ENCODE measurements around the gene FOXA1. TPM values are rescaled to one million over a fixed set of nuclear protein-coding genes. Genes with fewer than 3 reads are reported as not detected.

The FOXA1 gene
- total RNA-seq, 1 donor from 2014 or later = 0.11 TPM

GRCh38 chr14:37598747-37599506 lies 3.9 kb upstream of the FOXA1 start:
- H3K4me1 Mint-ChIP-seq (ENCODE audit: low read depth) = peaks cover 7% of the 10 kb centered on the region
- H3K9me3 Mint-ChIP-seq = peaks cover 13% of the 10 kb centered on the region
- intact Hi-C loops (cut with micrococcal nuclease) = loop anchor here (2.0 kb wide), 1 partner anchor 14 kb away; no protein-coding TSS in a partner anchor
- no peak for DNase-seq (ENCODE audit: low spot score)
- no peak overlapping the region for H3K27ac Mint-ChIP-seq
- H3K36me3 Mint-ChIP-seq (ENCODE audit: low read depth) = peaks cover 6% of the 10 kb centered on the region
- H3K27me3 Mint-ChIP-seq (ENCODE audit: low read depth) = peaks cover 67% of the 10 kb centered on the region
- no peak overlapping the region for H3K4me3 Mint-ChIP-seq (ENCODE audit: low read depth)

GRCh38 chr14:37597914-37598746 lies 3.1 kb upstream of the FOXA1 start:
- Mint-ChIP-seq H3K9me3 (peaks cover 13% of the 10 kb centered on the region), H3K4me3 (ENCODE audit: low read depth) (no peak overlapping the region), H3K27ac (no peak overlapping the region), H3K27me3 (ENCODE audit: low read depth) (peaks cover 72% of the 10 kb centered on the region), H3K36me3 (ENCODE audit: low read depth) (peaks cover 6% of the 10 kb centered on the region), H3K4me1 (ENCODE audit: low read depth) (peaks cover 8% of the 10 kb centered on the region)
- DNase-seq (ENCODE audit: low spot score) = no peak
- intact Hi-C loops (cut with micrococcal nuclease) = loop anchor here (2.0 kb wide), 1 partner anchor 13 kb away; no protein-coding TSS in a partner anchor

- no peak for DNase-seq (ENCODE audit: low spot score)
- Mint-ChIP-seq H3K4me3 (ENCODE audit: low read depth) (no peak overlapping the region), H3K27ac (no peak overlapping the region)
These were observed 2.5 kb upstream of the FOXA1 start for GRCh38 chr14:37597538-37597913.

GRCh38 chr14:37596790-37597472 lies 1.9 kb upstream of the FOXA1 start:
- peaks cover 13% of the 10 kb centered on the region for H3K9me3 Mint-ChIP-seq
- no peak overlapping the region for H3K27ac Mint-ChIP-seq
- intact Hi-C loops (cut with micrococcal nuclease) = no loop called here
- H3K27me3 Mint-ChIP-seq (ENCODE audit: low read depth) = peaks cover 77% of the 10 kb centered on the region
- DNase-seq (ENCODE audit: low spot score) = no peak
- H3K36me3 Mint-ChIP-seq (ENCODE audit: low read depth) = peaks cover 6% of the 10 kb centered on the region
- peaks cover 8% of the 10 kb centered on the region for H3K4me1 Mint-ChIP-seq (ENCODE audit: low read depth)
- H3K4me3 Mint-ChIP-seq (ENCODE audit: low read depth) = no peak overlapping the region

More at GRCh38 chr14:37597538-37597913, 2.5 kb upstream of the FOXA1 start:
- peaks cover 13% of the 10 kb centered on the region for H3K9me3 Mint-ChIP-seq
- peaks cover 8% of the 10 kb centered on the region for H3K4me1 Mint-ChIP-seq (ENCODE audit: low read depth)
- H3K36me3 Mint-ChIP-seq (ENCODE audit: low read depth) = peaks cover 6% of the 10 kb centered on the region
- peaks cover 74% of the 10 kb centered on the region for H3K27me3 Mint-ChIP-seq (ENCODE audit: low read depth)
- intact Hi-C loops (cut with micrococcal nuclease) = no loop called here

- Mint-ChIP-seq H3K27me3 (ENCODE audit: low read depth) (peaks cover 74% of the 10 kb centered on the region), H3K4me3 (ENCODE audit: low read depth) (peak overlapping the region; percentile 58), H3K9me3 (peaks cover 13% of the 10 kb centered on the region), H3K4me1 (ENCODE audit: low read depth) (peaks cover 8% of the 10 kb centered on the region), H3K36me3 (ENCODE audit: low read depth) (peaks cover 6% of the 10 kb centered on the region), H3K27ac (peak overlapping the region; percentile 72)
- intact Hi-C loops (cut with micrococcal nuclease) = no loop called here
- DNase-seq (ENCODE audit: low spot score) = no peak
These were observed 966 bp upstream of the FOXA1 start for GRCh38 chr14:37595809-37596621.

- peaks cover 7% of the 10 kb centered on the region for H3K4me1 Mint-ChIP-seq (ENCODE audit: low read depth)
- intact Hi-C loops (cut with micrococcal nuclease) = loop anchor here (5.0 kb wide), 3 partner anchors 618 to 1077 kb away; partner anchors contain the start of gene NKX2-8
- peaks cover 6% of the 10 kb centered on the region for H3K36me3 Mint-ChIP-seq (ENCODE audit: low read depth)
- no peak for DNase-seq (ENCODE audit: low spot score)
- H3K27ac Mint-ChIP-seq = peak overlapping the region; percentile 55
- peaks cover 13% of the 10 kb centered on the region for H3K9me3 Mint-ChIP-seq
- H3K27me3 Mint-ChIP-seq (ENCODE audit: low read depth) = peaks cover 74% of the 10 kb centered on the region
- H3K4me3 Mint-ChIP-seq (ENCODE audit: low read depth) = peak overlapping the region; percentile 65
These were observed 645 bp downstream of the FOXA1 start for GRCh38 chr14:37594238-37594970.

- Mint-ChIP-seq H3K27me3 (ENCODE audit: low read depth) (peaks cover 74% of the 10 kb centered on the region), H3K4me1 (ENCODE audit: low read depth) (peaks cover 5% of the 10 kb centered on the region), H3K4me3 (ENCODE audit: low read depth) (peak overlapping the region; percentile 65), H3K9me3 (peaks cover 7% of the 10 kb centered on the region), H3K27ac (peak overlapping the region; percentile 55), H3K36me3 (ENCODE audit: low read depth) (peaks cover 3% of the 10 kb centered on the region)
- DNase-seq (ENCODE audit: low spot score) = no peak
- intact Hi-C loops (cut with micrococcal nuclease) = loop anchor here (5.0 kb wide), 3 partner anchors 619 to 1076 kb away; partner anchors contain the start of gene NKX2-8
These were observed 1.4 kb downstream of the FOXA1 start for GRCh38 chr14:37593511-37594237.

GRCh38 chr14:37592482-37593408 lies 2.3 kb downstream of the FOXA1 start:
- no peak for DNase-seq (ENCODE audit: low spot score)
- intact Hi-C loops (cut with micrococcal nuclease) = loop anchor here (5.0 kb wide), 3 partner anchors 620 to 1075 kb away; partner anchors contain the start of gene NKX2-8

GRCh38 chr14:37591941-37592481 lies 3.0 kb downstream of the FOXA1 start:
- Mint-ChIP-seq H3K4me3 (ENCODE audit: low read depth) (no peak overlapping the region), H3K36me3 (ENCODE audit: low read depth) (peaks cover 3% of the 10 kb centered on the region)
- intact Hi-C loops (cut with micrococcal nuclease) = loop anchor here (2.0 to 5.0 kb wide), 4 partner anchors 620 to 1075 kb away; partner anchors contain the start of gene NKX2-8

More at GRCh38 chr14:37592482-37593408, 2.3 kb downstream of the FOXA1 start:
- Mint-ChIP-seq H3K27ac (no peak overlapping the region), H3K4me3 (ENCODE audit: low read depth) (no peak overlapping the region), H3K4me1 (ENCODE audit: low read depth) (peaks cover 5% of the 10 kb centered on the region), H3K36me3 (ENCODE audit: low read depth) (peaks cover 3% of the 10 kb centered on the region), H3K9me3 (peaks cover 6% of the 10 kb centered on the region), H3K27me3 (ENCODE audit: low read depth) (peaks cover 71% of the 10 kb centered on the region)

More at GRCh38 chr14:37591941-37592481, 3.0 kb downstream of the FOXA1 start:
- peaks cover 6% of the 10 kb centered on the region for H3K9me3 Mint-ChIP-seq
- H3K27ac Mint-ChIP-seq = no peak overlapping the region
- H3K27me3 Mint-ChIP-seq (ENCODE audit: low read depth) = peaks cover 71% of the 10 kb centered on the region
- no peak for DNase-seq (ENCODE audit: low spot score)
- H3K4me1 Mint-ChIP-seq (ENCODE audit: low read depth) = peaks cover 5% of the 10 kb centered on the region

All from activated T-helper 2 cell treated with anti-CD3 and anti-CD28 coated beads, Interferon-gamma antibody, Interleukin-2, Interleukin-4, amounts not matched to agents 10 μg/mL and 5 μg/mL and 100 μg/mL, durations not matched to agents 14 hours and 24 hours and 36 hours (primary cell).